OCI-LY1 (cell line): ENCODE measurements around the gene DNAH9.

Experiments used
- H2AFZ ChIP-seq: fragments of 200-600 bp; sonication (generic), shearing (Covaris generic); 2 replicates; pipeline ENCODE4 v1.6.0; 2014; ENCODE audit warnings: antibody characterized with exemption, mild to moderate bottlenecking, low read length
- H3F3A ChIP-seq: fragments of 200-600 bp; sonication (generic), shearing (Covaris generic); 2 replicates; pipeline ENCODE4 v1.6.0; 2014; ENCODE audit warnings: mild to moderate bottlenecking, antibody characterized with exemption, low read length, moderate library complexity; ENCODE audit not compliant: insufficient read depth
- H3K27ac ChIP-seq: fragments of 200-600 bp; sonication (generic); 2 replicates; pipeline ENCODE4 v1.5.1; 2014; ENCODE audit warnings: low read length, mixed run types, mild to moderate bottlenecking, low read depth; ENCODE audit not compliant: poor library complexity, severe bottlenecking
- H3K27me3 ChIP-seq: fragments of 200-600 bp; sonication (generic); 2 replicates; pipeline ENCODE4 v1.6.0; 2014; ENCODE audit warnings: antibody characterized with exemption, mild to moderate bottlenecking, low read length, moderate library complexity; ENCODE audit not compliant: insufficient read depth
- H3K36me3 ChIP-seq: fragments of 200-600 bp; sonication (generic); 2 replicates; pipeline ENCODE4 v1.6.1; 2014; ENCODE audit warnings: mild to moderate bottlenecking, antibody characterized with exemption, low read length, moderate library complexity, mixed read lengths; ENCODE audit not compliant: insufficient read depth
- H3K4me1 ChIP-seq: fragments of 200-600 bp; sonication (generic); 2 replicates; pipeline ENCODE4 v1.5.1; 2014; ENCODE audit warnings: mild to moderate bottlenecking, low read length, moderate library complexity; ENCODE audit not compliant: insufficient read depth, severe bottlenecking
- H3K4me2 ChIP-seq: fragments of 200-600 bp; sonication (generic), shearing (Covaris generic); 2 replicates; pipeline ENCODE4 v1.6.1; 2014; ENCODE audit warnings: low read length
- H3K4me3 ChIP-seq: fragments of 200-600 bp; sonication (generic); 2 replicates; pipeline ENCODE4 v1.5.1; 2014; ENCODE audit warnings: low read length, low read depth, mild to moderate bottlenecking, mixed read lengths; ENCODE audit not compliant: poor library complexity, severe bottlenecking
- H3K79me2 ChIP-seq: fragments of 200-600 bp; shearing (Covaris generic); 2 replicates; pipeline ENCODE4 v1.6.1; 2016; ENCODE audit warnings: mixed run types, low read length, mixed read lengths; ENCODE audit not compliant: insufficient read depth
- H3K9ac ChIP-seq: fragments of 200-600 bp; sonication (generic), shearing (Covaris generic); 2 replicates; pipeline ENCODE4 v1.6.1; 2014; ENCODE audit warnings: mild to moderate bottlenecking, low read length, mixed read lengths
- H3K9me2 ChIP-seq: fragments of 200-600 bp; sonication (generic), shearing (Covaris generic); 2 replicates; pipeline ENCODE4 v1.6.1; 2014; ENCODE audit warnings: low read depth, mild to moderate bottlenecking, low read length, mixed read lengths
- H3K9me3 ChIP-seq: fragments of 200-600 bp; shearing (Covaris generic); 2 replicates; pipeline ENCODE4 v1.6.1; 2014; ENCODE audit warnings: low read length, mixed read lengths
- H4K20me1 ChIP-seq: fragments of 200-600 bp; sonication (generic), shearing (Covaris generic); 2 replicates; pipeline ENCODE4 v1.6.0; 2016; ENCODE audit warnings: mild to moderate bottlenecking, low read length; ENCODE audit not compliant: insufficient read depth
- CTCF ChIP-seq: fragments of 200-600 bp; sonication (generic), shearing (Covaris generic); IDR thresholded peaks from 2 replicates; pipeline ENCODE4 v1.5.1; 2017; ENCODE audit warnings: mild to moderate bottlenecking, antibody characterized with exemption, low read length, moderate library complexity, mixed read lengths
- EZH2 ChIP-seq: fragments of 200-600 bp; sonication (generic), shearing (Covaris generic); IDR thresholded peaks from 2 replicates; pipeline ENCODE4 v1.8.0; 2017; ENCODE audit warnings: borderline replicate concordance, mixed run types, mild to moderate bottlenecking, antibody characterized with exemption, low read length, moderate library complexity, mixed read lengths

The DNAH9 gene

GRCh38 chr17:11813871-11814270, 215.6 kb downstream of the DNAH9 start:
- Histone ChIP-seq H3K4me2 (no peak overlapping the region), H3K4me1 (no peaks in the 10 kb centered on the region), H3K27me3 (no peaks in the 10 kb centered on the region), H3K9me2 (no peaks in the 10 kb centered on the region), H4K20me1 (no peaks in the 10 kb centered on the region), H2AFZ (no peak overlapping the region), H3K79me2 (no peaks in the 10 kb centered on the region), H3K36me3 (no peaks in the 10 kb centered on the region), H3K9ac (no peak overlapping the region), H3K4me3 (no peak overlapping the region), H3K9me3 (no peaks in the 10 kb centered on the region), H3K27ac (no peak overlapping the region), H3F3A (no peaks in the 10 kb centered on the region)
- TF ChIP-seq EZH2 (no peak), CTCF (no peak)

DNA sequence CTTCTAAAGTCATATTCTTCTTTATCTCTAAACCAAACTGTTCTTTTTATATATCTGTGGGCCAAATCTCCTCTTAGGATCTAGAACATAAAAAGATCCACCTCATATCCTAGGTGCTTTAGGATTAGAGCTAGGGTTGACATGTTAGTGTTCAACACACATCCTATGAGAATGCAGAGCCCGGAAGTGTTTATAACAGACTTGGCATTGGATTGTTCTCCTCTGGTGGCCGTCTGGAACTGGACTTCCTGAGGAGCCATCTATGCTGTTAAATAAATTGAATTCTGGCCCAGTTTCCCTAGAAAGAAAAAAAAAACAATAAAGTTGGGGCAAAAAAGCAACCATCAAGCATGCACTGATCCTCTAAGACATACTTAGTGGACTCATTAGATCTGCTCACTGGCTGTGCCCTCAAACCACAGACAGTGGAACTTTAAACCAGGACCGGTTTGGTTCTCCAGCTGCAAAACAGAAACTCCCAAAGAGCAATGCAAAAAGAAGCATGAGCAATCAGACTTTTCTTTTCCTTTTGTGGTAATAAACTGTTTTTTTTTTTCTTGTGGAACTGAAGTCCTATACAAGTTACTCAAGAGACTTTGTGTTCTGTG, 216.5 kb downstream of the DNAH9 start:
- Histone ChIP-seq H2AFZ (no peak overlapping the region), H3K9me2 (no peaks in the 10 kb centered on the region), H3K79me2 (no peaks in the 10 kb centered on the region), H3K4me2 (no peak overlapping the region), H3K4me3 (no peak overlapping the region), H3K9me3 (no peaks in the 10 kb centered on the region), H3K4me1 (no peaks in the 10 kb centered on the region), H3K9ac (no peak overlapping the region), H3F3A (no peaks in the 10 kb centered on the region), H3K36me3 (no peaks in the 10 kb centered on the region), H4K20me1 (no peaks in the 10 kb centered on the region), H3K27ac (no peak overlapping the region), H3K27me3 (no peaks in the 10 kb centered on the region)
- TF ChIP-seq CTCF (no peak), EZH2 (no peak)

- Histone ChIP-seq H3K4me3 (no peak overlapping the region), H4K20me1 (no peaks in the 10 kb centered on the region), H3K27me3 (no peaks in the 10 kb centered on the region), H3K4me1 (no peaks in the 10 kb centered on the region), H3K79me2 (no peaks in the 10 kb centered on the region), H3K9ac (no peak overlapping the region), H3K4me2 (no peak overlapping the region), H3K9me2 (no peaks in the 10 kb centered on the region), H3K27ac (no peak overlapping the region), H3K36me3 (no peaks in the 10 kb centered on the region), H3K9me3 (no peaks in the 10 kb centered on the region), H3F3A (no peaks in the 10 kb centered on the region), H2AFZ (no peak overlapping the region)
- TF ChIP-seq CTCF: no peak
- TF ChIP-seq EZH2: no peak
These were observed 218.1 kb downstream of the DNAH9 start for GRCh38 chr17:11816409-11816808.
